ENCODE data around the gene TM4SF20. TPM values are rescaled to one million over a fixed set of nuclear protein-coding genes. Genes with fewer than 3 reads are reported as not detected.

The TM4SF20 gene
- total and polyA plus RNA-seq, 2 experiments from 2014 or later, result not detected

- TF ChIP-seq ZNF114 (CRISPR knock-in tag; IDR thresholded peaks at IDR 0.05), result no peak
- no peak for TF ChIP-seq STAT1 (IDR thresholded peaks at IDR 0.05; ENCODE audit: unreplicated experiment)
- TF ChIP-seq ZNF331 (CRISPR knock-in tag; IDR thresholded peaks at IDR 0.05; ENCODE audit: low read depth), result no peak
- no peak for TF ChIP-seq CREB1 (CRISPR knock-in tag; IDR thresholded peaks at IDR 0.05; ENCODE audit: low read depth)
- TF ChIP-seq ETS1 (IDR thresholded peaks at IDR 0.05), result no peak
- TF ChIP-seq EZH2phosphoT487 (IDR thresholded peaks at IDR 0.05; ENCODE audit: unreplicated experiment), result no peak
- TF ChIP-seq CTCF (conservative IDR thresholded peaks at IDR 0.05; ENCODE audit: low read depth in 2 of 2), result no peak
- no peak for TF ChIP-seq NANOG (IDR thresholded peaks at IDR 0.05; ENCODE audit: borderline replicate concordance)
These were observed 25.6 kb upstream of the TM4SF20 start (continued) for GRCh38 chr2:227404585-227405271.

DNA sequence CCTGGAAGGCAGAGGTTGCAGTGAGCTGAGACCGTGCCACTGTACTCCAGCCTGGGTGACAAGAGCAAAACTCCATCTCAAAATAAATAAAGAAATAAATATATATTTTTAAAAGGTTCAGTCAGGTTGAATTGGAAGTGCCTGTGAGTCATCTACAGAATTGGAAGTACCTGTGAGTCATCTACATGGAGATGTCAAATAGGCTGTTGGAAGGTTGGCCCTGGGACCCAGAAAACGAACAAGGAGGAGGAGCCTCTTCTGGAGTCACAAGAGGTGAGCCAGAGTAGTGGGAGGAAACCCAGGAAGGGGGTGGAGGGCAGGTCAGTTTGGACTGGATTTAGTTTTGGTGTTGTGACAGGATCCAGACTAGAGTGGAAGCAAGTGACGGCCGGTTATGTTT is 23.9 kb upstream of the TM4SF20 start:
- no peaks in the 10 kb centered on the region for H3K36me3 ChIP-seq (ENCODE audit: insufficient read depth)
- no peaks in the 10 kb centered on the region for H3K79me2 ChIP-seq (replicated peaks; ENCODE audit: insufficient read depth)
- DNase-seq (ENCODE audit: low spot score) (no peak), ATAC-seq (no peak)
- no peaks in the 10 kb centered on the region for H3F3A ChIP-seq (replicated peaks; ENCODE audit: low read depth)
- no peak overlapping the region for H3K4me3 ChIP-seq
- no peak overlapping the region for H3K4me2 ChIP-seq
- no peaks in the 10 kb centered on the region for H3K9me2 ChIP-seq (ENCODE audit: insufficient read depth)
- Mint-ChIP-seq H3K27ac (no peak overlapping the region), H3K9me3 (peaks cover 4% of the 10 kb centered on the region; the same call in 1 of the 3 replicates), H3K4me1 (peaks cover 4% of the 10 kb centered on the region; the same call in 2 of the 3 replicates), H3K36me3 (ENCODE audit: low read depth) (no peaks in the 10 kb centered on the region; the same call in 2 of the 3 replicates), H3K4me3 (no peak overlapping the region), H3K27me3 (ENCODE audit: insufficient read depth, low read depth, poor library complexity) (peaks cover 4% of the 10 kb centered on the region)
- no peaks in the 10 kb centered on the region for H3K27me3 ChIP-seq (ENCODE audit: insufficient read depth)
- no peak overlapping the region for H3K27ac ChIP-seq (ENCODE audit: low read depth)
- no peaks in the 10 kb centered on the region for H3K4me1 ChIP-seq (ENCODE audit: insufficient read depth)
- no peaks in the 10 kb centered on the region for H4K20me1 ChIP-seq (replicated peaks; ENCODE audit: insufficient read depth)
- no peak overlapping the region for H2AFZ ChIP-seq
- TF ChIP-seq, protein P1, sequence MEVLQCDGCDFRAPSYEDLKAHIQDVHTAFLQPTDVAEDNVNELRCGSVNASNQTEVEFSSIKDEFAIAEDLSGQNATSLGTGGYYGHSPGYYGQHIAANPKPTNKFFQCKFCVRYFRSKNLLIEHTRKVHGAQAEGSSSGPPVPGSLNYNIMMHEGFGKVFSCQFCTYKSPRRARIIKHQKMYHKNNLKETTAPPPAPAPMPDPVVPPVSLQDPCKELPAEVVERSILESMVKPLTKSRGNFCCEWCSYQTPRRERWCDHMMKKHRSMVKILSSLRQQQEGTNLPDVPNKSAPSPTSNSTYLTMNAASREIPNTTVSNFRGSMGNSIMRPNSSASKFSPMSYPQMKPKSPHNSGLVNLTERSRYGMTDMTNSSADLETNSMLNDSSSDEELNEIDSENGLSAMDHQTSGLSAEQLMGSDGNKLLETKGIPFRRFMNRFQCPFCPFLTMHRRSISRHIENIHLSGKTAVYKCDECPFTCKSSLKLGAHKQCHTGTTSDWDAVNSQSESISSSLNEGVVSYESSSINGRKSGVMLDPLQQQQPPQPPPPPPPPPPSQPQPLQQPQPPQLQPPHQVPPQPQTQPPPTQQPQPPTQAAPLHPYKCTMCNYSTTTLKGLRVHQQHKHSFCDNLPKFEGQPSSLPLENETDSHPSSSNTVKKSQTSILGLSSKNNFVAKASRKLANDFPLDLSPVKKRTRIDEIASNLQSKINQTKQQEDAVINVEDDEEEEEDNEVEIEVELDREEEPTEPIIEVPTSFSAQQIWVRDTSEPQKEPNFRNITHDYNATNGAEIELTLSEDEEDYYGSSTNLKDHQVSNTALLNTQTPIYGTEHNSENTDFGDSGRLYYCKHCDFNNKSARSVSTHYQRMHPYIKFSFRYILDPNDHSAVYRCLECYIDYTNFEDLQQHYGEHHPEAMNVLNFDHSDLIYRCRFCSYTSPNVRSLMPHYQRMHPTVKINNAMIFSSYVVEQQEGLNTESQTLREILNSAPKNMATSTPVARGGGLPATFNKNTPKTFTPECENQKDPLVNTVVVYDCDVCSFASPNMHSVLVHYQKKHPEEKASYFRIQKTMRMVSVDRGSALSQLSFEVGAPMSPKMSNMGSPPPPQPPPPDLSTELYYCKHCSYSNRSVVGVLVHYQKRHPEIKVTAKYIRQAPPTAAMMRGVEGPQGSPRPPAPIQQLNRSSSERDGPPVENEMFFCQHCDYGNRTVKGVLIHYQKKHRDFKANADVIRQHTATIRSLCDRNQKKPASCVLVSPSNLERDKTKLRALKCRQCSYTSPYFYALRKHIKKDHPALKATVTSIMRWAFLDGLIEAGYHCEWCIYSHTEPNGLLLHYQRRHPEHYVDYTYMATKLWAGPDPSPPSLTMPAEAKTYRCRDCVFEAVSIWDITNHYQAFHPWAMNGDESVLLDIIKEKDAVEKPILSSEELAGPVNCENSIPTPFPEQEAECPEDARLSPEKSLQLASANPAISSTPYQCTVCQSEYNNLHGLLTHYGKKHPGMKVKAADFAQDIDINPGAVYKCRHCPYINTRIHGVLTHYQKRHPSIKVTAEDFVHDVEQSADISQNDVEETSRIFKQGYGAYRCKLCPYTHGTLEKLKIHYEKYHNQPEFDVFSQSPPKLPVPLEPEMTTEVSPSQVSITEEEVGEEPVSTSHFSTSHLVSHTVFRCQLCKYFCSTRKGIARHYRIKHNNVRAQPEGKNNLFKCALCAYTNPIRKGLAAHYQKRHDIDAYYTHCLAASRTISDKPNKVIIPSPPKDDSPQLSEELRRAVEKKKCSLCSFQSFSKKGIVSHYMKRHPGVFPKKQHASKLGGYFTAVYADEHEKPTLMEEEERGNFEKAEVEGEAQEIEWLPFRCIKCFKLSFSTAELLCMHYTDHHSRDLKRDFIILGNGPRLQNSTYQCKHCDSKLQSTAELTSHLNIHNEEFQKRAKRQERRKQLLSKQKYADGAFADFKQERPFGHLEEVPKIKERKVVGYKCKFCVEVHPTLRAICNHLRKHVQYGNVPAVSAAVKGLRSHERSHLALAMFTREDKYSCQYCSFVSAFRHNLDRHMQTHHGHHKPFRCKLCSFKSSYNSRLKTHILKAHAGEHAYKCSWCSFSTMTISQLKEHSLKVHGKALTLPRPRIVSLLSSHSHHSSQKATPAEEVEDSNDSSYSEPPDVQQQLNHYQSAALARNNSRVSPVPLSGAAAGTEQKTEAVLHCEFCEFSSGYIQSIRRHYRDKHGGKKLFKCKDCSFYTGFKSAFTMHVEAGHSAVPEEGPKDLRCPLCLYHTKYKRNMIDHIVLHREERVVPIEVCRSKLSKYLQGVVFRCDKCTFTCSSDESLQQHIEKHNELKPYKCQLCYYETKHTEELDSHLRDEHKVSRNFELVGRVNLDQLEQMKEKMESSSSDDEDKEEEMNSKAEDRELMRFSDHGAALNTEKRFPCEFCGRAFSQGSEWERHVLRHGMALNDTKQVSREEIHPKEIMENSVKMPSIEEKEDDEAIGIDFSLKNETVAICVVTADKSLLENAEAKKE (CRISPR knock-in tag; IDR thresholded peaks at IDR 0.05), result no peak
- TF ChIP-seq CTCF (conservative IDR thresholded peaks at IDR 0.05; ENCODE audit: low read depth in 2 of 2), result no peak
- TF ChIP-seq EZH2 (IDR thresholded peaks at IDR 0.05; ENCODE audit: low read depth, unreplicated experiment), result no peak
- no peak for TF ChIP-seq ZNF331 (CRISPR knock-in tag; IDR thresholded peaks at IDR 0.05; ENCODE audit: low read depth)
- TF ChIP-seq EZH2phosphoT487 (IDR thresholded peaks at IDR 0.05; ENCODE audit: unreplicated experiment), result no peak
- TF ChIP-seq ZNF114 (CRISPR knock-in tag; IDR thresholded peaks at IDR 0.05), result no peak
- no peak for TF ChIP-seq NANOG (IDR thresholded peaks at IDR 0.05; ENCODE audit: borderline replicate concordance)
